Thyroid gland (tissue), 4 donors: ENCODE measurements around the gene KRTAP5-1.

ENCODE experiments used
- POLR2A ChIP-seq, 2 donors: fragments of 450-650 bp; IDR thresholded peaks; one replicate each; pipeline ENCODE4 v1.6.1; 2017; ENCODE audit warnings: antibody characterized with exemption in 2 of 2, mild to moderate bottlenecking in 2 of 2, moderate library complexity in 1 of 2
- TF ChIP-seq, protein P1 (sequence below), 6 experiments: fragments of 200-600 bp in 3 of 6; fragments of 450-650 bp in 3 of 6; sonication (generic) in 3 of 6; IDR thresholded peaks; one replicate each; pipeline ENCODE4 v1.5.1; 2016 to 2019; ENCODE audit warnings: antibody characterized with exemption in 6 of 6, mild to moderate bottlenecking in 2 of 6, inconsistent platforms in 1 of 6, moderate library complexity in 1 of 6

DNA sequence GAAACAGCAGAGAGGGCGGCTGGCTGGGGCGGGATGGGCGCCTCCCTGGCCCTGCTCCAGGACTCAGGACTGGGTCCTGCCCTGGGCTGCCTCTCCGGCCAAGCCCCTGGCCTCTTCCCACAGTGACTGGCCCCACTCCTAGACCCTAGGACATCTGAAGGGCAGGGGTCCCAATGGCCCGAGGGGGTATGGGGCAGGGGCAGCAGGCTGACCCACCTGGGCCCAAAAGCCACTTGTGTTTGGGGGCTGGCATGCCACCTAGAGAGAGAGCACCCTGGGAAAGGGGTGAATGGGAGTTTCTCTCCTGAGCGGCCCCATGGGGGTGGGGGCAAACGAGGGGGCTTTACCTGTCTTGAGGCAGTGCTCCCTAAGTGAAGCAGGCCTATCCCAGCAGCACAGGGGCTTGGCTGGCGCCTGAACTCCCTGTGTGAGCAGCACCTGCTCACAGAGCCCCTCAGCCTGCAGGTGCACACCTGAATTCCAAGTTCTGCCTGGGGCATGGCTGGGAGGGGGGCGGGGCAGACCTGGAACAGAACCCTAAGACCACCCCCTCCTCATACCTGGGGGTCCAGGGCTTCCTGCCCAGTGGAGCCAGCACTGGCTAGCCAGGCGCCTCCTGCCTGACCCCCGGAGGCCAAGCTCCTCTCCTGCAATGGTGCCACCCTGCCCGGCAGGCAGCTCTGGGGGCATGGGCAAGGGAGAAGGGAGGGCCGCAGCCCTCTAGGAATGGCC, 29.9 kb downstream of the KRTAP5-1 start:
- TF ChIP-seq, protein P1, sequence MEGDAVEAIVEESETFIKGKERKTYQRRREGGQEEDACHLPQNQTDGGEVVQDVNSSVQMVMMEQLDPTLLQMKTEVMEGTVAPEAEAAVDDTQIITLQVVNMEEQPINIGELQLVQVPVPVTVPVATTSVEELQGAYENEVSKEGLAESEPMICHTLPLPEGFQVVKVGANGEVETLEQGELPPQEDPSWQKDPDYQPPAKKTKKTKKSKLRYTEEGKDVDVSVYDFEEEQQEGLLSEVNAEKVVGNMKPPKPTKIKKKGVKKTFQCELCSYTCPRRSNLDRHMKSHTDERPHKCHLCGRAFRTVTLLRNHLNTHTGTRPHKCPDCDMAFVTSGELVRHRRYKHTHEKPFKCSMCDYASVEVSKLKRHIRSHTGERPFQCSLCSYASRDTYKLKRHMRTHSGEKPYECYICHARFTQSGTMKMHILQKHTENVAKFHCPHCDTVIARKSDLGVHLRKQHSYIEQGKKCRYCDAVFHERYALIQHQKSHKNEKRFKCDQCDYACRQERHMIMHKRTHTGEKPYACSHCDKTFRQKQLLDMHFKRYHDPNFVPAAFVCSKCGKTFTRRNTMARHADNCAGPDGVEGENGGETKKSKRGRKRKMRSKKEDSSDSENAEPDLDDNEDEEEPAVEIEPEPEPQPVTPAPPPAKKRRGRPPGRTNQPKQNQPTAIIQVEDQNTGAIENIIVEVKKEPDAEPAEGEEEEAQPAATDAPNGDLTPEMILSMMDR (IDR thresholded peaks at IDR 0.05) = no peak
- no peak for TF ChIP-seq POLR2A (IDR thresholded peaks at IDR 0.05)
